ENCODE measurements around the gene GJB2.

GJB2 gene

GRCh38 chr13:20192836-20193161 lies at the start of gene GJB2:
GJB2 (minus strand) TSS chr13:20192938; CDS start chr13:20189581, 3,357 bp downstream.
- no peak for DNase-seq

- DNase-seq, result no peak
Measured at GRCh38 chr13:20241593-20241992, 48.9 kb upstream of the GJB2 start.

GRCh38 chr13:20239748-20240147 lies 47.0 kb upstream of the GJB2 start:
- DNase-seq, result no peak

GRCh38 chr13:20232556-20233277 lies 40.0 kb upstream of the GJB2 start:
- DNase-seq, result no peak

GRCh38 chr13:20231839-20232555 lies 39.3 kb upstream of the GJB2 start, which contains the start of gene GJB6:
GJB6 (minus strand) TSS chr13:20232319; CDS start chr13:20223480, 8,839 bp downstream.
- DNase-seq, result no peak

GRCh38 chr13:20230913-20231838 lies 38.4 kb upstream of the GJB2 start:
- DNase-seq, result no peak

- DNase-seq, result no peak
Measured at GRCh38 chr13:20227730-20228129, 35.0 kb upstream of the GJB2 start.

- DNase-seq, result no peak
Measured at GRCh38 chr13:20227288-20227687, 34.5 kb upstream of the GJB2 start.

- DNase-seq, result no peak
Measured at GRCh38 chr13:20222553-20222952, 29.8 kb upstream of the GJB2 start.

- no peak for DNase-seq
Measured at GRCh38 chr13:20221772-20222171, 29.0 kb upstream of the GJB2 start.

- no peak for DNase-seq
Measured at GRCh38 chr13:20219577-20219976, 26.8 kb upstream of the GJB2 start.

GRCh38 chr13:20217168-20217567 lies 24.4 kb upstream of the GJB2 start:
- DNase-seq, result no peak

- DNase-seq, result no peak
Measured at GRCh38 chr13:20209948-20210347, 17.2 kb upstream of the GJB2 start.

- no peak for DNase-seq
Measured at GRCh38 chr13:20206698-20207235, 14.0 kb upstream of the GJB2 start.

- no peak for DNase-seq
Measured at GRCh38 chr13:20206065-20206697, 13.4 kb upstream of the GJB2 start.

GRCh38 chr13:20198781-20199180 lies 6.0 kb upstream of the GJB2 start:
- no peak for DNase-seq

- DNase-seq, result no peak
Measured at GRCh38 chr13:20197361-20197834, 4.7 kb upstream of the GJB2 start.

GRCh38 chr13:20195801-20196200 lies 3.1 kb upstream of the GJB2 start:
- DNase-seq, result no peak

GRCh38 chr13:20193907-20194631 lies 1.3 kb upstream of the GJB2 start:
- DNase-seq, result no peak

GRCh38 chr13:20193162-20193906 lies 596 bp upstream of the GJB2 start:
- DNase-seq, result no peak

All from NK-92 treated with Interleukin-12 subunit alpha and Interleukin-12 subunit beta, amount 100 ng/mL, for 24 hours (cell line).